Lower leg skin (tissue), 3 donors: ENCODE data around the gene CNTNAP1.

ENCODE experiments used
- CTCF ChIP-seq, 3 donors: fragments of 450-650 bp; IDR thresholded peaks; one replicate each; pipeline ENCODE4 v1.5.1; 2016; ENCODE audit warnings: antibody characterized with exemption in 3 of 3, mild to moderate bottlenecking in 3 of 3, moderate library complexity in 2 of 3
- POLR2A ChIP-seq, 2 donors: fragments of 450-650 bp; IDR thresholded peaks; one replicate each; pipeline ENCODE4 v1.6.1; 2016 to 2017; ENCODE audit warnings: antibody characterized with exemption in 2 of 2, mild to moderate bottlenecking in 1 of 2, moderate library complexity in 1 of 2

- TF ChIP-seq POLR2A (IDR thresholded peaks at IDR 0.05) (no peak), CTCF (IDR thresholded peaks at IDR 0.05) (no peak)
Observed at GRCh38 chr17:42720996-42721583, 38.8 kb downstream of the CNTNAP1 start.
